Measurements from ENCODE around the gene GBP6.
"Not testable (repeated sequence)": the region's sequence is repeated elsewhere in the genome, so short reads cannot be mapped to it uniquely, and the experiment has no call there.

Gene GBP6

DNA sequence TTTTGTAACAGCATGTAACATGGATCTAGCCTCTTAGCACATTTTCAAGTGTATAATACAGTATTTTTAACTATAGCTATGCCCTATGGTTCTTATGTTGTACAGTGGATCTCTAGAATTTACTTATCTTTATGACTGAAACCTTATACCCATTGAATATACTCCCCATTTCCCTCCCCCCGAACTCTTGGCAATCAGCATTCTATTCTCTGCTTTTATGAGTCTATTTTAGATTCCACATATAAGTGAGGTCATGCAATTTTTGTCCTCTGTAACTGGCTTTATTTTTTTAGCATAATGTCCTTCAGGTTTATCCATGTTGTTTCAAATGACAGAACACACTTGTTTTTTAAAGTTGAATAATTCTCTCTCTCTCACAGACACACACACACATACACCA is 3.1 kb upstream of the GBP6 start:
- no peaks in the 10 kb centered on the region for H3K9me3 ChIP-seq (ENCODE audit: severe bottlenecking)
- no peak overlapping the region for H3K27ac ChIP-seq
- H3K36me3 ChIP-seq: no peaks in the 10 kb centered on the region
- TF ChIP-seq, protein P1, sequence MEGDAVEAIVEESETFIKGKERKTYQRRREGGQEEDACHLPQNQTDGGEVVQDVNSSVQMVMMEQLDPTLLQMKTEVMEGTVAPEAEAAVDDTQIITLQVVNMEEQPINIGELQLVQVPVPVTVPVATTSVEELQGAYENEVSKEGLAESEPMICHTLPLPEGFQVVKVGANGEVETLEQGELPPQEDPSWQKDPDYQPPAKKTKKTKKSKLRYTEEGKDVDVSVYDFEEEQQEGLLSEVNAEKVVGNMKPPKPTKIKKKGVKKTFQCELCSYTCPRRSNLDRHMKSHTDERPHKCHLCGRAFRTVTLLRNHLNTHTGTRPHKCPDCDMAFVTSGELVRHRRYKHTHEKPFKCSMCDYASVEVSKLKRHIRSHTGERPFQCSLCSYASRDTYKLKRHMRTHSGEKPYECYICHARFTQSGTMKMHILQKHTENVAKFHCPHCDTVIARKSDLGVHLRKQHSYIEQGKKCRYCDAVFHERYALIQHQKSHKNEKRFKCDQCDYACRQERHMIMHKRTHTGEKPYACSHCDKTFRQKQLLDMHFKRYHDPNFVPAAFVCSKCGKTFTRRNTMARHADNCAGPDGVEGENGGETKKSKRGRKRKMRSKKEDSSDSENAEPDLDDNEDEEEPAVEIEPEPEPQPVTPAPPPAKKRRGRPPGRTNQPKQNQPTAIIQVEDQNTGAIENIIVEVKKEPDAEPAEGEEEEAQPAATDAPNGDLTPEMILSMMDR (IDR thresholded peaks at IDR 0.05; ENCODE audit: low read depth, low read length): no peak
- no peak overlapping the region for H3K4me3 ChIP-seq (ENCODE audit: low read depth, low read length)
- no peak for DNase-seq
- peaks cover 13% of the 10 kb centered on the region for H3K27me3 ChIP-seq (ENCODE audit: insufficient read depth, low read depth, severe bottlenecking)

- Histone ChIP-seq H3K9me3 (ENCODE audit: severe bottlenecking) (no peaks in the 10 kb centered on the region), H3K4me3 (ENCODE audit: low read depth, low read length) (no peak overlapping the region), H3K27ac (no peak overlapping the region), H3K27me3 (ENCODE audit: insufficient read depth, low read depth, severe bottlenecking) (peaks cover 13% of the 10 kb centered on the region), H3K36me3 (no peaks in the 10 kb centered on the region)
- TF ChIP-seq, protein P1 (IDR thresholded peaks at IDR 0.05; ENCODE audit: low read depth, low read length): no peak
- DNase-seq: no peak
These were observed 2.2 kb upstream of the GBP6 start for GRCh38 chr1:89361681-89362080.

- Histone ChIP-seq H3K9me3 (ENCODE audit: severe bottlenecking) (no peaks in the 10 kb centered on the region), H3K27me3 (ENCODE audit: insufficient read depth, low read depth, severe bottlenecking) (peaks cover 14% of the 10 kb centered on the region), H3K36me3 (no peaks in the 10 kb centered on the region), H3K4me3 (ENCODE audit: low read depth, low read length) (no peak overlapping the region), H3K27ac (no peak overlapping the region)
- DNase-seq: no peak
- TF ChIP-seq, protein P1 (IDR thresholded peaks at IDR 0.05; ENCODE audit: low read depth, low read length): no peak
These were observed 663 bp upstream of the GBP6 start for GRCh38 chr1:89363196-89363595.

GRCh38 chr1:89364954-89365550 is 1.2 kb downstream of the GBP6 start:
- no peak overlapping the region for H3K27ac ChIP-seq
- H3K36me3 ChIP-seq: no peaks in the 10 kb centered on the region
- no peak for DNase-seq
- H3K9me3 ChIP-seq (ENCODE audit: severe bottlenecking): no peaks in the 10 kb centered on the region
- peaks cover 10% of the 10 kb centered on the region for H3K27me3 ChIP-seq (ENCODE audit: insufficient read depth, low read depth, severe bottlenecking)
- no peak overlapping the region for H3K4me3 ChIP-seq (ENCODE audit: low read depth, low read length)
- TF ChIP-seq, protein P1 (IDR thresholded peaks at IDR 0.05; ENCODE audit: low read depth, low read length): no peak

GRCh38 chr1:89367221-89367620 is 3.4 kb downstream of the GBP6 start:
- H3K36me3 ChIP-seq: no peaks in the 10 kb centered on the region
- H3K4me3 ChIP-seq (ENCODE audit: low read depth, low read length): no peak overlapping the region
- TF ChIP-seq, protein P1 (IDR thresholded peaks at IDR 0.05; ENCODE audit: low read depth, low read length): no peak

GRCh38 chr1:89369331-89369730 is 5.5 kb downstream of the GBP6 start:
- DNase-seq: no peak
- Histone ChIP-seq H3K27ac (no peak overlapping the region), H3K27me3 (ENCODE audit: insufficient read depth, low read depth, severe bottlenecking) (peaks cover 4% of the 10 kb centered on the region), H3K4me3 (ENCODE audit: low read depth, low read length) (no peak overlapping the region), H3K36me3 (no peaks in the 10 kb centered on the region), H3K9me3 (ENCODE audit: severe bottlenecking) (no peaks in the 10 kb centered on the region)
- TF ChIP-seq, protein P1 (IDR thresholded peaks at IDR 0.05; ENCODE audit: low read depth, low read length): no peak

More at GRCh38 chr1:89367221-89367620, 3.4 kb downstream of the GBP6 start:
- H3K9me3 ChIP-seq (ENCODE audit: severe bottlenecking): no peaks in the 10 kb centered on the region
- H3K27me3 ChIP-seq (ENCODE audit: insufficient read depth, low read depth, severe bottlenecking): peaks cover 8% of the 10 kb centered on the region
- DNase-seq: no peak
- H3K27ac ChIP-seq: no peak overlapping the region

DNA sequence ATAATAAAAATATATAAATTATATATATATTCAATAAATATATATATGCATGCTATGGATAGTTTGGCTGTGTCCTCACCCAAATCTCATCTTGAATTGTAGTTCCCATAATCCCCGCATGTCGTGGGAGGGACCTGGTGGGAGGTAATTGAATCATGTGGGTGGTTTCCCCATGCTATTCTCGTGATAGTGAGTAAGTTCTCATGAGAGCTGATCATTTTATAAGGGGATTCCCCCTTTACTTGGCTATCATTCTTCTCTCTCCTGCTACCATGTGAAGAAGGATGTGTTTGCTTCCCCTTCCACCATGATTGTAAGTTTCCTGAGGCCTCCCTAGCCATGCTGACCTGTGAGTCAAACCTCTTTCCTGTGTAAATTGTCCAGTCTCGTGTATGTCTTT is 10.0 kb downstream of the GBP6 start:
- H3K36me3 ChIP-seq; H3K4me3 ChIP-seq (ENCODE audit: low read depth, low read length); DNase-seq; H3K27me3 ChIP-seq (ENCODE audit: insufficient read depth, low read depth, severe bottlenecking); H3K27ac ChIP-seq; H3K9me3 ChIP-seq (ENCODE audit: severe bottlenecking): not testable (repeated sequence)

Measured in WERI-Rb-1 (cell line).